GM12878 (cell line): Measurements from ENCODE around the gene RYR2. TPM values are rescaled to one million over a fixed set of nuclear protein-coding genes. Genes with fewer than 3 reads are reported as not detected.

Experiments used
- ATAC-seq: fragments of 200-7000 bp; cut with Tn5 transposase; 3 replicates; pipeline ENCODE4 v1.9.1; 2020; ENCODE audit warnings: mild to moderate bottlenecking, moderate library complexity
- BruUV-seq: library from RNA; stranded (reverse); fragments of 400-500 nt; replicated peaks from 2 replicates; lab custom pipeline; 2021; lab: Mats Ljungman, UMichigan
- CTCF ChIA-PET: fragments of 300-600 bp; sonication (Branson Sonifier 250); formaldehyde crosslinking; extraction: SDS; loops from one replicate; lab custom pipeline; 2021; ENCODE audit warnings: inconsistent platforms; lab: Yijun Ruan, JAX
- POLR2A ChIA-PET: fragments of 350-600 bp; formaldehyde crosslinking; extraction: SDS; loops from one replicate; lab custom pipeline; 2021; ENCODE audit warnings: inconsistent platforms; lab: Charles Lee
- RAD21 ChIA-PET: fragments of 300-600 bp; sonication (Branson Sonifier 250); formaldehyde crosslinking; loops from one replicate; lab custom pipeline; 2023; ENCODE audit warnings: antibody characterized with exemption; ENCODE audit not compliant: unreplicated experiment; lab: Charles Lee
- SMC1A ChIA-PET: fragments of 300-600 bp; sonication (Branson Sonifier 250); formaldehyde crosslinking; loops from one replicate; lab custom pipeline; 2023; ENCODE audit not compliant: unreplicated experiment, uncharacterized antibody; lab: Charles Lee
- DNase-seq: peaks from one replicate; pipeline ENCODE4 v3.0.0-alpha.2; 2011; ENCODE audit warnings: low read depth, low spot score
- FAIRE-seq: peaks from 3 replicates; lab custom pipeline; 2011; peaks lifted over from hg19 to GRCh38; lab: Jason Lieb, UNC
- H2AFZ ChIP-seq: 2 replicates; pipeline ENCODE4 v1.6.0; 2011; ENCODE audit warnings: low read depth, low read length, control low read depth; ENCODE audit not compliant: control insufficient read depth
- H3K27ac ChIP-seq: 2 replicates; pipeline ENCODE4 v1.5.1; 2011; ENCODE audit warnings: control low read depth; ENCODE audit not compliant: control insufficient read depth, insufficient read depth
- H3K27me3 ChIP-seq, 2 experiments: replicated peaks in 1 of 2; 2 replicates each; pipeline versions ENCODE4 v1.6.0 to v1.6.1; 2011; ENCODE audit warnings: low read length in 1 of 2; ENCODE audit not compliant: control insufficient read depth in 2 of 2, insufficient read depth in 2 of 2
- H3K36me3 ChIP-seq, 2 experiments: 2 replicates each; pipeline ENCODE4 v1.5.1; 2011; ENCODE audit warnings: low read length in 1 of 2; ENCODE audit not compliant: control insufficient read depth in 2 of 2, insufficient read depth in 2 of 2
- H3K4me1 ChIP-seq: 2 replicates; pipeline ENCODE4 v1.6.1; 2011; ENCODE audit warnings: mild to moderate bottlenecking, low read length, moderate library complexity, mixed read lengths; ENCODE audit not compliant: control insufficient read depth, insufficient read depth
- H3K4me2 ChIP-seq: 2 replicates; pipeline ENCODE4 v1.6.0; 2011; ENCODE audit warnings: control low read depth; ENCODE audit not compliant: control insufficient read depth, insufficient read depth
- H3K4me3 ChIP-seq: fragments of 200-600 bp; sonication (generic); 2 replicates; pipeline ENCODE4 v1.5.1; 2016
- H3K79me2 ChIP-seq: 2 replicates; pipeline ENCODE4 v1.6.0; 2011; ENCODE audit warnings: low read length; ENCODE audit not compliant: control insufficient read depth, insufficient read depth
- H3K9ac ChIP-seq: 2 replicates; pipeline ENCODE4 v1.8.0; 2011; ENCODE audit warnings: low read length, control low read depth, mixed read lengths; ENCODE audit not compliant: control insufficient read depth, insufficient read depth
- H3K9me3 ChIP-seq: replicated peaks from 3 replicates; pipeline ENCODE4 v1.5.1; 2011; ENCODE audit warnings: mild to moderate bottlenecking, low read length; ENCODE audit not compliant: control insufficient read depth, insufficient read depth
- H4K20me1 ChIP-seq: 2 replicates; pipeline ENCODE4 v1.6.0; 2011; ENCODE audit not compliant: control insufficient read depth, insufficient read depth
- BCLAF1 ChIP-seq: fragments of 450-650 bp; IDR thresholded peaks from 2 replicates; pipeline ENCODE4 v1.6.1; 2017; ENCODE audit warnings: antibody characterized with exemption, mild to moderate bottlenecking, moderate library complexity
- EED ChIP-seq: sonication (generic); IDR thresholded peaks from 2 replicates; pipeline ENCODE4 v1.6.1; 2016; ENCODE audit warnings: antibody characterized with exemption, low read depth
- MXI1 ChIP-seq: fragments of 150-350 bp; IDR thresholded peaks from 2 replicates; pipeline ENCODE4 v1.6.1; 2011; ENCODE audit warnings: low read depth, mild to moderate bottlenecking, inconsistent platforms, low read length, improper control_type of control experiment
- NR2F1 ChIP-seq: fragments of 450-650 bp; conservative IDR thresholded peaks from 2 replicates; pipeline ENCODE4 v1.6.1; 2017; ENCODE audit warnings: mild to moderate bottlenecking
- RCOR1 ChIP-seq: conservative IDR thresholded peaks from 2 replicates; pipeline ENCODE4 v1.6.1; 2012; ENCODE audit warnings: low read depth, low read length, improper control_type of control experiment
- TAF1 ChIP-seq: IDR thresholded peaks from 2 replicates; pipeline ENCODE4 v1.6.1; 2011; ENCODE audit warnings: mild to moderate bottlenecking, low read depth, low read length, borderline replicate concordance
- WGBS: methylation state at CpG from one replicate; pipeline ENCODE4 v1.1.6; 2016; ENCODE audit warnings: low lambda C conversion rate; ENCODE audit not compliant: insufficient replicate concordance, insufficient coverage; ENCODE audit errors: missing lambda C conversion rate; 5-methylcytosine and 5-hydroxymethylcytosine counted together
- in situ Hi-C: fragments of 300-500 bp; cut with MboI; formaldehyde crosslinking; loops from 9 replicates; pipeline ENCODE4 v1.14.3; 2018; ENCODE audit warnings: mixed read lengths
- intact Hi-C: fragments of 100-400 bp; cut with micrococcal nuclease; formaldehyde crosslinking; loops from one replicate; pipeline ENCODE4 v1.14.2; 2022; ENCODE audit not compliant: unreplicated experiment
- polyA plus RNA-seq, 11 experiments: library from polyadenylated mRNA; depleted of rRNA in 4 of 11; unstranded in 6 of 11; stranded (reverse) in 5 of 11; fragments of >200 nt; fragmentation: Nextera tagmentation in 4 of 11; fragmentation: Illumina TruSeq in 1 of 11; extraction: Ambion mirVana in 4 of 11; extraction: Trizol in 1 of 11; gene quantifications; 1 replicate in 1 of 11; 2 replicates in 10 of 11; pipeline versions ENCODE4 v1.2.1 to v1.2.3, GENCODE V29; 2011 to 2016; ENCODE audit warnings: inconsistent platforms in 2 of 11, missing spikeins in 2 of 11, low read depth in 1 of 11
- total RNA-seq, 4 experiments: library from RNA; depleted of rRNA in 3 of 4; stranded (reverse); fragments of >200 nt in 3 of 4; fragmentation: Illumina TruSeq in 1 of 4; extraction: Trizol in 1 of 4; gene quantifications; 2 replicates each; pipeline versions ENCODE4 v1.2.1 to v1.2.3, GENCODE V29; 2013 to 2021

RYR2 gene
- total and polyA plus RNA-seq, 10 of the 15 experiments (the other 5 are each of a cell fraction or from before 2014, with no cell fraction given): 0.01 to 0.04 TPM; not detected in 8

- Histone ChIP-seq H3K9ac (no peak overlapping the region), H4K20me1 (no peaks in the 10 kb centered on the region), H3K9me3 (no peaks in the 10 kb centered on the region), H3K4me1 (no peaks in the 10 kb centered on the region), H3K36me3 (no peaks in the 10 kb centered on the region), H3K4me3 (no peak overlapping the region), H2AFZ (no peak overlapping the region), H3K27ac (no peak overlapping the region), H3K79me2 (no peaks in the 10 kb centered on the region), H3K27me3 (no peaks in the 10 kb centered on the region), H3K4me2 (no peak overlapping the region)
- TF ChIP-seq MXI1: no peak
- no peak for TF ChIP-seq TAF1
- no peak for TF ChIP-seq EED
- no peak for TF ChIP-seq BCLAF1
- no peak for TF ChIP-seq RCOR1
- no peak for TF ChIP-seq NR2F1
- ATAC-seq (no peak), DNase-seq (no peak), FAIRE-seq (no peak)
- ChIA-PET SMC1A (no interaction called here), POLR2A (no interaction called here), CTCF (interaction anchor here (1.2 kb wide), 1 partner anchor 11 kb away, joined by 5 read pairs; no protein-coding TSS in a partner anchor), RAD21 (no interaction called here)
- in situ Hi-C loops: no loop called here
- no TSS peak for BruUV-seq
- 9% methylated on average over 8 of the region's 9 CpGs for WGBS
- intact Hi-C loops: no loop called here
Measured at GRCh38 chr1:237058470-237058869, 16.5 kb downstream of the RYR2 start.
